ENCODE data around the gene NCOR1.
"Not testable (repeated sequence)": the region's sequence is repeated elsewhere in the genome, so short reads cannot be mapped to it uniquely, and the experiment has no call there.

The NCOR1 gene

GRCh38 chr17:16239931-16240330 lies 24.6 kb upstream of the NCOR1 start:
- no peak overlapping the region for H3K27ac ChIP-seq (ENCODE audit: poor library complexity, severe bottlenecking)
- peaks cover 9% of the 10 kb centered on the region for H3K36me3 ChIP-seq (ENCODE audit: low read depth)
- no peaks in the 10 kb centered on the region for H3K27me3 ChIP-seq (ENCODE audit: insufficient read depth, poor library complexity, severe bottlenecking)
- H3K4me3 ChIP-seq (ENCODE audit: severe bottlenecking) = no peak overlapping the region
- no peaks in the 10 kb centered on the region for H3K4me1 ChIP-seq (ENCODE audit: insufficient read depth, poor library complexity, severe bottlenecking)
- no peak for TF ChIP-seq CTCF (IDR thresholded peaks at IDR 0.05; ENCODE audit: poor library complexity, severe bottlenecking)
- no peaks in the 10 kb centered on the region for H3K9me3 ChIP-seq (ENCODE audit: severe bottlenecking)
- ATAC-seq (ENCODE audit: low read depth) (no peak), DNase-seq (ENCODE audit: low spot score) (no peak)

GRCh38 chr17:16232391-16232790 lies 17.1 kb upstream of the NCOR1 start:
- no peak for TF ChIP-seq CTCF (IDR thresholded peaks at IDR 0.05; ENCODE audit: poor library complexity, severe bottlenecking)
- Histone ChIP-seq H3K4me3 (ENCODE audit: severe bottlenecking) (no peak overlapping the region), H3K36me3 (ENCODE audit: low read depth) (peaks cover 36% of the 10 kb centered on the region), H3K27me3 (ENCODE audit: insufficient read depth, poor library complexity, severe bottlenecking) (no peaks in the 10 kb centered on the region), H3K4me1 (ENCODE audit: insufficient read depth, poor library complexity, severe bottlenecking) (peaks cover 11% of the 10 kb centered on the region), H3K27ac (ENCODE audit: poor library complexity, severe bottlenecking) (no peak overlapping the region), H3K9me3 (ENCODE audit: severe bottlenecking) (no peaks in the 10 kb centered on the region)
- DNase-seq (ENCODE audit: low spot score) = no peak
- ATAC-seq (ENCODE audit: low read depth) = no peak

- H3K27ac ChIP-seq (ENCODE audit: poor library complexity, severe bottlenecking); DNase-seq (ENCODE audit: low spot score); H3K9me3 ChIP-seq (ENCODE audit: severe bottlenecking); H3K4me3 ChIP-seq (ENCODE audit: severe bottlenecking); ATAC-seq (ENCODE audit: low read depth); H3K27me3 ChIP-seq (ENCODE audit: insufficient read depth, poor library complexity, severe bottlenecking): not testable (repeated sequence)
- H3K36me3 ChIP-seq (ENCODE audit: low read depth) = peaks cover 28% of the 10 kb centered on the region
- H3K4me1 ChIP-seq (ENCODE audit: insufficient read depth, poor library complexity, severe bottlenecking) = peaks cover 11% of the 10 kb centered on the region
These were observed 14.7 kb upstream of the NCOR1 start for GRCh38 chr17:16229912-16230561.

- no peak for DNase-seq (ENCODE audit: low spot score)
- TF ChIP-seq CTCF (IDR thresholded peaks at IDR 0.05; ENCODE audit: poor library complexity, severe bottlenecking) = no peak
- no peak overlapping the region for H3K27ac ChIP-seq (ENCODE audit: poor library complexity, severe bottlenecking)
- no peaks in the 10 kb centered on the region for H3K9me3 ChIP-seq (ENCODE audit: severe bottlenecking)
- peaks cover 34% of the 10 kb centered on the region for H3K36me3 ChIP-seq (ENCODE audit: low read depth)
- peaks cover 4% of the 10 kb centered on the region for H3K4me1 ChIP-seq (ENCODE audit: insufficient read depth, poor library complexity, severe bottlenecking)
- H3K4me3 ChIP-seq (ENCODE audit: severe bottlenecking) = no peak overlapping the region
- no peaks in the 10 kb centered on the region for H3K27me3 ChIP-seq (ENCODE audit: insufficient read depth, poor library complexity, severe bottlenecking)
- no peak for ATAC-seq (ENCODE audit: low read depth)
These were observed 7.1 kb upstream of the NCOR1 start for GRCh38 chr17:16222406-16222805.

GRCh38 chr17:16217002-16217635 lies 1.8 kb upstream of the NCOR1 start, which contains the start of gene PIGL:
PIGL (plus strand) TSS chr17:16217210; CDS start chr17:16217227, 17 bp downstream.
- Histone ChIP-seq H3K27ac (ENCODE audit: poor library complexity, severe bottlenecking) (peak within 1 kb of the TSS; percentile 85), H3K9me3 (ENCODE audit: severe bottlenecking) (no peaks in the 10 kb centered on the region), H3K4me3 (ENCODE audit: severe bottlenecking) (peak within 1 kb of the TSS; percentile 83), H3K36me3 (ENCODE audit: low read depth) (peaks cover 21% of the 10 kb centered on the region), H3K4me1 (ENCODE audit: insufficient read depth, poor library complexity, severe bottlenecking) (peaks cover 12% of the 10 kb centered on the region), H3K27me3 (ENCODE audit: insufficient read depth, poor library complexity, severe bottlenecking) (no peaks in the 10 kb centered on the region)
- DNase-seq (ENCODE audit: low spot score) (peak; percentile 87), ATAC-seq (ENCODE audit: low read depth) (peak; percentile 64)
- TF ChIP-seq CTCF (IDR thresholded peaks at IDR 0.05; ENCODE audit: poor library complexity, severe bottlenecking) = no peak

GRCh38 chr17:16216341-16217001 lies 1.1 kb upstream of the NCOR1 start:
- H3K9me3 ChIP-seq (ENCODE audit: severe bottlenecking); H3K27me3 ChIP-seq (ENCODE audit: insufficient read depth, poor library complexity, severe bottlenecking); ATAC-seq (ENCODE audit: low read depth); DNase-seq (ENCODE audit: low spot score): not testable (repeated sequence)
- peak overlapping the region; percentile 85 for H3K27ac ChIP-seq (ENCODE audit: poor library complexity, severe bottlenecking)
- H3K4me3 ChIP-seq (ENCODE audit: severe bottlenecking) = peak overlapping the region; percentile 83
- peaks cover 12% of the 10 kb centered on the region for H3K4me1 ChIP-seq (ENCODE audit: insufficient read depth, poor library complexity, severe bottlenecking)
- H3K36me3 ChIP-seq (ENCODE audit: low read depth) = peaks cover 17% of the 10 kb centered on the region
